Islet of Langerhans (tissue), 1 donor: ENCODE results near the gene HLA-DPB1.
"Not testable (repeated sequence)": the region's sequence is repeated elsewhere in the genome, so short reads cannot be mapped to it uniquely, and the experiment has no call there.

Source experiments
- FAIRE-seq: peaks from one replicate; lab custom pipeline; 2011; peaks lifted over from hg19 to GRCh38; lab: Jason Lieb, UNC

The HLA-DPB1 gene

GRCh38 chr6:33071569-33071968 is 4.2 kb upstream of the HLA-DPB1 start:
- no peak for FAIRE-seq

GRCh38 chr6:33072508-33073100 is 3.2 kb upstream of the HLA-DPB1 start:
- FAIRE-seq: no peak

GRCh38 chr6:33073431-33073871 is 2.3 kb upstream of the HLA-DPB1 start, which contains the start of gene HLA-DPA1:
Gene HLA-DPA1, minus strand, starts transcription at chr6:33073649.
- FAIRE-seq: no peak

- FAIRE-seq: no peak
These were observed 602 bp upstream of the HLA-DPB1 start for GRCh38 chr6:33075208-33075567.

GRCh38 chr6:33076406-33076934 is 680 bp downstream of the HLA-DPB1 start:
- FAIRE-seq: no peak

GRCh38 chr6:33077908-33078307 is 2.1 kb downstream of the HLA-DPB1 start:
- FAIRE-seq: no peak

GRCh38 chr6:33078442-33078841 is 2.7 kb downstream of the HLA-DPB1 start:
- no peak for FAIRE-seq

- no peak for FAIRE-seq
These were observed 3.2 kb downstream of the HLA-DPB1 start for GRCh38 chr6:33078919-33079521.

GRCh38 chr6:33079580-33079979 is 3.8 kb downstream of the HLA-DPB1 start:
- no peak for FAIRE-seq

GRCh38 chr6:33080127-33081089 is 4.6 kb downstream of the HLA-DPB1 start:
- FAIRE-seq: no peak

- no peak for FAIRE-seq
These were observed 5.5 kb downstream of the HLA-DPB1 start for GRCh38 chr6:33081098-33081824.

GRCh38 chr6:33082702-33083101 is 6.9 kb downstream of the HLA-DPB1 start:
- no peak for FAIRE-seq

GRCh38 chr6:33085627-33086026 is 9.8 kb downstream of the HLA-DPB1 start:
- no peak for FAIRE-seq

GRCh38 chr6:33088258-33088930 is 12.6 kb downstream of the HLA-DPB1 start:
- no peak for FAIRE-seq

GRCh38 chr6:33088931-33089620 is 13.3 kb downstream of the HLA-DPB1 start:
- no peak for FAIRE-seq

GRCh38 chr6:33091957-33092356 is 16.2 kb downstream of the HLA-DPB1 start:
- FAIRE-seq: no peak

- FAIRE-seq: no peak
These were observed 16.6 kb downstream of the HLA-DPB1 start for GRCh38 chr6:33092385-33092784.

GRCh38 chr6:33093855-33094254 is 18.1 kb downstream of the HLA-DPB1 start:
- no peak for FAIRE-seq

- no peak for FAIRE-seq
These were observed 19.9 kb downstream of the HLA-DPB1 start for GRCh38 chr6:33095681-33096080.

GRCh38 chr6:33101121-33101737 is 25.4 kb downstream of the HLA-DPB1 start:
- FAIRE-seq: not testable (repeated sequence)
